H9 (cell line): ENCODE data around the gene NPC1L1. TPM values are rescaled to one million over a fixed set of nuclear protein-coding genes. Genes with fewer than 3 reads are reported as not detected.

Source experiments
- DNase-seq: peaks from one replicate; pipeline ENCODE4 v3.0.0-alpha.2; 2017
- H2AFZ ChIP-seq: one replicate; pipeline ENCODE4 v1.6.1; 2013; ENCODE audit warnings: mild to moderate bottlenecking, low read length, control low read depth, moderate library complexity
- H2AK5ac ChIP-seq: 2 replicates; pipeline ENCODE4 v1.6.1; 2013; ENCODE audit warnings: low read length, control low read depth, mixed read lengths; ENCODE audit not compliant: insufficient read length
- H2BK120ac ChIP-seq: one replicate; pipeline ENCODE4 v1.6.1; 2013; ENCODE audit warnings: low read depth, mild to moderate bottlenecking, low read length, control low read depth, inconsistent platforms; ENCODE audit not compliant: poor library complexity, severe bottlenecking
- H2BK12ac ChIP-seq: 2 replicates; pipeline ENCODE4 v1.6.1; 2013; ENCODE audit warnings: low read length, control low read depth, mixed read lengths, low read depth; ENCODE audit not compliant: insufficient read length
- H2BK15ac ChIP-seq: 2 replicates; pipeline ENCODE4 v1.6.1; 2013; ENCODE audit warnings: low read depth, low read length, control low read depth
- H2BK20ac ChIP-seq: one replicate; pipeline ENCODE4 v1.6.1; 2013; ENCODE audit warnings: low read depth, mild to moderate bottlenecking, low read length, control low read depth, inconsistent platforms; ENCODE audit not compliant: poor library complexity, severe bottlenecking
- H2BK5ac ChIP-seq: 2 replicates; pipeline ENCODE4 v1.6.1; 2013; ENCODE audit warnings: low read length, control low read depth, mixed read lengths; ENCODE audit not compliant: insufficient read length
- H3K14ac ChIP-seq: 2 replicates; pipeline ENCODE4 v1.6.1; 2013; ENCODE audit warnings: low read length, control low read depth; ENCODE audit not compliant: insufficient read depth
- H3K18ac ChIP-seq: 2 replicates; pipeline ENCODE4 v1.6.1; 2013; ENCODE audit warnings: low read depth, mild to moderate bottlenecking, mixed read lengths, low read length, control low read depth; ENCODE audit not compliant: insufficient read length
- H3K23ac ChIP-seq: 2 replicates; pipeline ENCODE4 v1.6.1; 2013; ENCODE audit warnings: low read length, control low read depth, mixed read lengths, low read depth; ENCODE audit not compliant: insufficient read length
- H3K23me2 ChIP-seq: 2 replicates; pipeline ENCODE4 v1.6.1; 2013; ENCODE audit warnings: low read depth, mild to moderate bottlenecking, mixed read lengths, low read length, control low read depth; ENCODE audit not compliant: insufficient read length, poor library complexity, severe bottlenecking
- H3K27ac ChIP-seq: 2 replicates; pipeline ENCODE4 v1.5.1; 2013; ENCODE audit warnings: low read length, control low read depth, mixed read lengths, low read depth; ENCODE audit not compliant: insufficient read length
- H3K27me3 ChIP-seq: 2 replicates; pipeline ENCODE4 v1.6.1; 2013; ENCODE audit warnings: low read length, control low read depth, inconsistent platforms; ENCODE audit not compliant: insufficient read depth
- H3K4ac ChIP-seq: 2 replicates; pipeline ENCODE4 v1.6.1; 2013; ENCODE audit warnings: low read depth, mild to moderate bottlenecking, control low read depth, inconsistent platforms, low read length, moderate library complexity
- H3K4me1 ChIP-seq: 2 replicates; pipeline ENCODE4 v1.6.1; 2013; ENCODE audit warnings: low read length, control low read depth, inconsistent platforms; ENCODE audit not compliant: insufficient read depth
- H3K4me2 ChIP-seq: 2 replicates; pipeline ENCODE4 v1.6.1; 2013; ENCODE audit warnings: low read length, control low read depth, mixed read lengths; ENCODE audit not compliant: insufficient read length, insufficient read depth
- H3K56ac ChIP-seq: 2 replicates; pipeline ENCODE4 v1.6.1; 2013; ENCODE audit warnings: low read depth, mild to moderate bottlenecking, mixed read lengths, low read length, control low read depth; ENCODE audit not compliant: insufficient read length
- H3K79me1 ChIP-seq: 2 replicates; pipeline ENCODE4 v1.6.1; 2013; ENCODE audit warnings: low read depth, mild to moderate bottlenecking, moderate library complexity, low read length, control low read depth, inconsistent platforms; ENCODE audit not compliant: insufficient read depth, poor library complexity, severe bottlenecking
- H3K79me2 ChIP-seq: 2 replicates; pipeline ENCODE4 v1.6.1; 2013; ENCODE audit warnings: low read length, control low read depth, inconsistent platforms; ENCODE audit not compliant: insufficient read depth
- H3K9ac ChIP-seq: 2 replicates; pipeline ENCODE4 v1.6.1; 2013; ENCODE audit warnings: low read length, control low read depth, mixed read lengths; ENCODE audit not compliant: insufficient read length; ENCODE audit errors: extremely low read depth
- H3K9me3 ChIP-seq: one replicate; pipeline ENCODE4 v1.6.1; 2013; ENCODE audit warnings: low read depth, low read length, inconsistent platforms; ENCODE audit not compliant: control insufficient read depth
- H3T11ph ChIP-seq: one replicate; pipeline ENCODE4 v1.6.1; 2013; ENCODE audit warnings: mild to moderate bottlenecking, low read length, control low read depth, inconsistent platforms
- H4K20me1 ChIP-seq: one replicate; pipeline ENCODE4 v1.6.1; 2013; ENCODE audit not compliant: control insufficient read depth, insufficient read length, insufficient read depth
- H4K5ac ChIP-seq: 2 replicates; pipeline ENCODE4 v1.6.1; 2013; ENCODE audit warnings: low read depth, mild to moderate bottlenecking, mixed read lengths, low read length, control low read depth; ENCODE audit not compliant: insufficient read length
- H4K8ac ChIP-seq: replicated peaks from 2 replicates; pipeline ENCODE4 v1.6.1; 2013; ENCODE audit warnings: low read length, control low read depth, mixed read lengths, low read depth; ENCODE audit not compliant: insufficient read length
- H4K91ac ChIP-seq: 2 replicates; pipeline ENCODE4 v1.6.1; 2013; ENCODE audit warnings: low read depth, mild to moderate bottlenecking, moderate library complexity, mixed read lengths, low read length, control low read depth; ENCODE audit not compliant: insufficient read length
- H3K27ac Mint-ChIP-seq, 3 experiments: 2 replicates in 2 of 3; 3 replicates in 1 of 3; pipeline ENCODE4 v1.8.0; 2020 to 2021; ENCODE audit warnings: mixed read lengths in 3 of 3, mild to moderate bottlenecking in 1 of 3, moderate library complexity in 1 of 3
- H3K27me3 Mint-ChIP-seq: 2 replicates; pipeline ENCODE4 v1.8.0; 2021; ENCODE audit warnings: low read depth, mild to moderate bottlenecking, moderate library complexity, mixed read lengths
- H3K36me3 Mint-ChIP-seq, 3 experiments: 2 replicates in 2 of 3; 3 replicates in 1 of 3; pipeline ENCODE4 v1.8.0; 2020 to 2021; ENCODE audit warnings: low read depth in 3 of 3, mixed read lengths in 3 of 3; ENCODE audit not compliant: insufficient read depth in 1 of 3
- H3K4me1 Mint-ChIP-seq, 2 experiments: 2 replicates each; pipeline ENCODE4 v1.8.0; 2020; ENCODE audit warnings: mixed read lengths in 2 of 2
- H3K4me3 Mint-ChIP-seq, 2 experiments: 2 replicates in 1 of 2; 3 replicates in 1 of 2; pipeline ENCODE4 v1.8.0; 2020 to 2021; ENCODE audit warnings: mild to moderate bottlenecking in 2 of 2, mixed read lengths in 2 of 2, moderate library complexity in 1 of 2
- H3K9me3 Mint-ChIP-seq, 2 experiments: 2 replicates in 1 of 2; 3 replicates in 1 of 2; pipeline ENCODE4 v1.8.0; 2020; ENCODE audit warnings: mild to moderate bottlenecking in 2 of 2, mixed read lengths in 2 of 2, moderate library complexity in 1 of 2
- CTCF ChIP-seq: fragments of 200-600 bp; sonication (generic); conservative IDR thresholded peaks from 3 replicates; pipeline ENCODE4 v1.8.0; 2021; ENCODE audit warnings: antibody characterized with exemption, mild to moderate bottlenecking
- WGBS: extraction: QIAGEN DNeasy Blood & Tissue Kit; methylation state at CpG from one replicate; pipeline ENCODE4 v1.1.7; 2013; ENCODE audit warnings: missing lambda C conversion rate, low lambda C conversion rate, mixed read lengths; ENCODE audit not compliant: insufficient read length; ENCODE audit errors: extremely low coverage; 5-methylcytosine and 5-hydroxymethylcytosine counted together
- total RNA-seq: library from RNA; stranded (reverse); gene quantifications from 2 replicates; pipeline ENCODE4 v1.2.1, GENCODE V29; 2021

NPC1L1 gene
- total RNA-seq, 1 experiment from 2014 or later: 0.11 TPM

DNA sequence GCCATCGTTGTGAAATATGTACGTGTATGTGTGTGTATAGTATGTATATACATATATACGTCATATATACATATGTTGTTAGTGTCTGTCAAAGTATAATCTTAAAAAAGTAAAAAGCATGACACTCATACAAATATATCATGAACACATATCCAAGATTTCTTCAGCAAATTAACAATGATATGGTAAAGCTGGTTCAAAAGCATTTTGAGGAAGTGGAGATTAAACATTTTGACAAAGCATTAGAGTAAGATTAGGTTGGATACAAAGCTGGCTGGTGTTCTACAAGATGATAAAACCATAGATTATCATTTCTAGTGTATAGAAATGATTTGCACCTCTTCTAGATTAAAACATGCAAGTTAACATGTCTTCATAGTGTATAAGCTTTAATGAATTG, 49.9 kb downstream of the NPC1L1 start:
- H3K4ac ChIP-seq: no peak overlapping the region
- H4K5ac ChIP-seq: no peak overlapping the region
- peaks cover 5% of the 10 kb centered on the region; the same call in 1 of the 2 replicates for H3K4me1 ChIP-seq
- no peak overlapping the region for H2BK12ac ChIP-seq
- H3K79me1 ChIP-seq: peaks cover 6% of the 10 kb centered on the region
- no peaks in the 10 kb centered on the region for H3K27me3 ChIP-seq
- no peak overlapping the region for H4K91ac ChIP-seq
- peak overlapping the region; percentile 67 for H3K4me2 ChIP-seq
- no peaks in the 10 kb centered on the region for H3K23me2 ChIP-seq
- H2BK120ac ChIP-seq: no peak overlapping the region
- Mint-ChIP-seq H3K4me1 (peaks cover 18 to 23% of the 10 kb centered on the region in 2 experiments), H3K27ac (peak overlapping the region; percentile 89 to 97 (median 97); a peak in 6 of 7 replicates), H3K9me3 (no peaks in the 10 kb centered on the region), H3K4me3 (peak overlapping the region; percentile 78 to 86), H3K27me3 (peaks cover 1% of the 10 kb centered on the region; the same call in 1 of the 2 replicates), H3K36me3 (peaks cover 0 to 8% (median 6%) of the 10 kb centered on the region in 3 experiments; a peak in 5 of 7 replicates)
- peak overlapping the region; percentile 36 for H3K27ac ChIP-seq
- no CpG with 5 or more reads among the region's 3 CpGs for WGBS
- no peaks in the 10 kb centered on the region for H4K20me1 ChIP-seq
- no peak for DNase-seq
- H2AFZ ChIP-seq: no peak overlapping the region
- H3K18ac ChIP-seq: no peak overlapping the region
- H2BK20ac ChIP-seq: no peak overlapping the region
- no peaks in the 10 kb centered on the region for H3K9me3 ChIP-seq
- no peak overlapping the region for H2BK5ac ChIP-seq
- H3T11ph ChIP-seq: no peak overlapping the region
- peaks cover 11% of the 10 kb centered on the region; the same call in 1 of the 2 replicates for H3K79me2 ChIP-seq
- no peak overlapping the region for H3K56ac ChIP-seq
- H2AK5ac ChIP-seq: no peak overlapping the region
- H2BK15ac ChIP-seq: no peak overlapping the region
- no peak overlapping the region for H4K8ac ChIP-seq
- no peak overlapping the region for H3K14ac ChIP-seq
- no peak for TF ChIP-seq CTCF
- no peak overlapping the region for H3K23ac ChIP-seq
- peak overlapping the region; percentile 68 for H3K9ac ChIP-seq
